ENCODE measurements around the gene MED22. TPM values are rescaled to one million over a fixed set of nuclear protein-coding genes. Genes with fewer than 3 reads are reported as not detected.

The MED22 gene
- total and polyA plus RNA-seq, 4 donors: 11.4 to 32.0 (median 20.1) TPM

DNA sequence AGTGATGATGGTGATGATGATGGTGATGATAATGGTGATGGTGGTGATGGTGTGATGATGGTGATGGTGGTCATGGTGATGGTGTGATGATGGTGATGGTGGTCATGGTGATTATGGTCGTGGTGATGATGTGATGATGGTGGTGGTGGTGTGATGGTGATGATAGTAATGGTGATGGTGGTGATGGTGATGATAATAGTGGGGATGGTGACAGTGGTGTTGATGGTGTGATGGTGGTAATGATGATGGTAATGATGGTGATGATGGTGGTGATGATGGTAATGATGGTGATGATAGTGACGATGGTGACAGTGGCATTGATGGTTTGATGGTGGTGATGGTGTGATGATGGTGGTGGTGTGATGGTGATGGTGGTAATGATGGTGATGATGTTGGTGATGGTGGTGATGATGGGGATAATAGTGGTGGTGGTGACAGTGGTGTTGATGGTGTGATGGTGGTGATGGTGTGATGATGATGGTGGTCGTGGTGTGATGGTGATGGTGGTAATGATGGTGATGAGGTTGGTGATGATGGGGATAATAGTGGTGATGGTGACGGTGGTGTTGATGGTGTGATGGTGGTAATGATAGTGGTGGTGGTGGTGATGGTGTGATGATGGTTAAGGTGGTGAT, 34.7 kb upstream of the MED22 start:
- peaks cover 0 to 2% (median 0%) of the 10 kb centered on the region in 4 donors for H3K36me3 ChIP-seq (ENCODE audit: control insufficient read depth in 4 of 4, insufficient read depth in 4 of 4, low read length in 4 of 4)
- H3K27ac ChIP-seq (ENCODE audit: low read depth in 1 of 2, low read length in 1 of 2): no peak overlapping the region
- no peaks in the 10 kb centered on the region for H3K27me3 ChIP-seq (ENCODE audit: control insufficient read depth in 3 of 3, insufficient read depth in 3 of 3, low read length in 2 of 3)
- no peaks in the 10 kb centered on the region for H3K9me3 ChIP-seq (ENCODE audit: control insufficient read depth in 4 of 4, insufficient read depth in 3 of 4, low read length in 3 of 4)
- no peak overlapping the region for H3K4me3 ChIP-seq
- no peak for DNase-seq
- TF ChIP-seq, protein P1, sequence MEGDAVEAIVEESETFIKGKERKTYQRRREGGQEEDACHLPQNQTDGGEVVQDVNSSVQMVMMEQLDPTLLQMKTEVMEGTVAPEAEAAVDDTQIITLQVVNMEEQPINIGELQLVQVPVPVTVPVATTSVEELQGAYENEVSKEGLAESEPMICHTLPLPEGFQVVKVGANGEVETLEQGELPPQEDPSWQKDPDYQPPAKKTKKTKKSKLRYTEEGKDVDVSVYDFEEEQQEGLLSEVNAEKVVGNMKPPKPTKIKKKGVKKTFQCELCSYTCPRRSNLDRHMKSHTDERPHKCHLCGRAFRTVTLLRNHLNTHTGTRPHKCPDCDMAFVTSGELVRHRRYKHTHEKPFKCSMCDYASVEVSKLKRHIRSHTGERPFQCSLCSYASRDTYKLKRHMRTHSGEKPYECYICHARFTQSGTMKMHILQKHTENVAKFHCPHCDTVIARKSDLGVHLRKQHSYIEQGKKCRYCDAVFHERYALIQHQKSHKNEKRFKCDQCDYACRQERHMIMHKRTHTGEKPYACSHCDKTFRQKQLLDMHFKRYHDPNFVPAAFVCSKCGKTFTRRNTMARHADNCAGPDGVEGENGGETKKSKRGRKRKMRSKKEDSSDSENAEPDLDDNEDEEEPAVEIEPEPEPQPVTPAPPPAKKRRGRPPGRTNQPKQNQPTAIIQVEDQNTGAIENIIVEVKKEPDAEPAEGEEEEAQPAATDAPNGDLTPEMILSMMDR (IDR thresholded peaks at IDR 0.05; ENCODE audit: control extremely low read depth, extremely low read depth): no peak
- no peak for ATAC-seq (ENCODE audit: insufficient read depth, low FRiP score)
- WGBS, 2 donors: 84 to 91% methylated on average over 4 of the region's 4 CpGs
- H3K4me1 ChIP-seq (ENCODE audit: control insufficient read depth in 5 of 5, insufficient read depth in 5 of 5, low read length in 5 of 5): no peaks in the 10 kb centered on the region
- H3K9ac ChIP-seq (ENCODE audit: insufficient read depth in 1 of 2, low read length in 2 of 2): no peak overlapping the region

GRCh38 chr9:133380734-133381133, 32.8 kb upstream of the MED22 start:
- WGBS, 2 donors: 84 to 93% methylated on average over 4 of the region's 4 CpGs
- DNase-seq (peak; percentile 41 to 73 (median 70)), ATAC-seq (ENCODE audit: insufficient read depth, low FRiP score) (no peak)
- H3K27me3 ChIP-seq (ENCODE audit: control insufficient read depth in 3 of 3, insufficient read depth in 3 of 3, low read length in 2 of 3): no peaks in the 10 kb centered on the region
- H3K4me1 ChIP-seq (ENCODE audit: control insufficient read depth in 5 of 5, insufficient read depth in 5 of 5, low read length in 5 of 5): peaks cover 0 to 5% (median 0%) of the 10 kb centered on the region in 5 donors
- H3K9me3 ChIP-seq (ENCODE audit: control insufficient read depth in 4 of 4, insufficient read depth in 3 of 4, low read length in 3 of 4): no peaks in the 10 kb centered on the region
- H3K4me3 ChIP-seq: no peak overlapping the region
- H3K36me3 ChIP-seq (ENCODE audit: control insufficient read depth in 4 of 4, insufficient read depth in 4 of 4, low read length in 4 of 4): peaks cover 0 to 2% (median 0%) of the 10 kb centered on the region in 4 donors
- TF ChIP-seq, protein P1 (IDR thresholded peaks at IDR 0.05; ENCODE audit: control extremely low read depth, extremely low read depth): no peak
- H3K27ac ChIP-seq (ENCODE audit: low read depth in 1 of 2, low read length in 1 of 2): no peak overlapping the region
- H3K9ac ChIP-seq (ENCODE audit: insufficient read depth in 1 of 2, low read length in 2 of 2): no peak overlapping the region

GRCh38 chr9:133379153-133380086, 31.5 kb upstream of the MED22 start:
- peaks cover 0 to 2% (median 0%) of the 10 kb centered on the region in 4 donors for H3K36me3 ChIP-seq (ENCODE audit: control insufficient read depth in 4 of 4, insufficient read depth in 4 of 4, low read length in 4 of 4)
- peaks cover 0 to 12% (median 0%) of the 10 kb centered on the region in 5 donors for H3K4me1 ChIP-seq (ENCODE audit: control insufficient read depth in 5 of 5, insufficient read depth in 5 of 5, low read length in 5 of 5)
- H3K9ac ChIP-seq (ENCODE audit: insufficient read depth in 1 of 2, low read length in 2 of 2): no peak overlapping the region
- ATAC-seq (ENCODE audit: insufficient read depth, low FRiP score) (no peak), DNase-seq (no peak)
- H3K27ac ChIP-seq (ENCODE audit: low read depth in 1 of 2, low read length in 1 of 2): no peak overlapping the region
- no peak overlapping the region for H3K4me3 ChIP-seq
- TF ChIP-seq, protein P1 (IDR thresholded peaks at IDR 0.05; ENCODE audit: control extremely low read depth, extremely low read depth): no peak
- H3K9me3 ChIP-seq (ENCODE audit: control insufficient read depth in 4 of 4, insufficient read depth in 3 of 4, low read length in 3 of 4): no peaks in the 10 kb centered on the region
- WGBS, 2 donors: 94% methylated on average over 14 of the region's 14 CpGs
- H3K27me3 ChIP-seq (ENCODE audit: control insufficient read depth in 3 of 3, insufficient read depth in 3 of 3, low read length in 2 of 3): no peaks in the 10 kb centered on the region
